Sigmoid colon (tissue), 7 donors: ENCODE results near the gene GEMIN7. TPM values are rescaled to one million over a fixed set of nuclear protein-coding genes. Genes with fewer than 3 reads are reported as not detected.

ENCODE experiments used
- DNase-seq: peaks from one replicate; pipeline ENCODE4 v3.0.0-alpha.2; 2019
- H3K27ac ChIP-seq, 4 donors: fragments of 200-600 bp; sonication (generic); one replicate each; pipeline ENCODE4 v1.5.1; 2016 to 2019; ENCODE audit warnings: mild to moderate bottlenecking in 1 of 4
- H3K27me3 ChIP-seq, 3 donors: fragments of 200-600 bp; sonication (generic); one replicate each; pipeline ENCODE4 v1.5.1; 2019; ENCODE audit warnings: mild to moderate bottlenecking in 1 of 3
- H3K36me3 ChIP-seq, 4 donors: fragments of 200-600 bp; sonication (generic); one replicate each; pipeline ENCODE4 v1.5.1; 2016 to 2019
- H3K4me1 ChIP-seq, 4 donors: fragments of 200-600 bp; sonication (generic); one replicate each; pipeline ENCODE4 v1.5.1; 2017 to 2019
- H3K4me3 ChIP-seq, 4 donors: fragments of 200-600 bp; sonication (generic); one replicate each; pipeline ENCODE4 v1.5.1; 2017 to 2019; ENCODE audit warnings: mild to moderate bottlenecking in 2 of 4, moderate library complexity in 1 of 4
- H3K9me3 ChIP-seq, 4 donors: fragments of 200-600 bp in 3 of 4; sonication (generic) in 3 of 4; one replicate each; pipeline versions ENCODE4 v1.5.1 to v1.6.1; 2013 to 2019
- EP300 ChIP-seq, 4 donors: sonication (generic); formaldehyde crosslinking; IDR thresholded peaks; one replicate each; pipeline ENCODE4 v1.6.1; 2017; ENCODE audit warnings: antibody characterized with exemption in 4 of 4
- POLR2A ChIP-seq, 2 donors: fragments of 450-650 bp; IDR thresholded peaks; one replicate each; pipeline ENCODE4 v1.6.1; 2016; ENCODE audit warnings: antibody characterized with exemption in 2 of 2, mild to moderate bottlenecking in 2 of 2, moderate library complexity in 2 of 2
- POLR2AphosphoS5 ChIP-seq, 4 donors: sonication (generic); formaldehyde crosslinking; IDR thresholded peaks; one replicate each; pipeline ENCODE4 v1.6.1; 2017; ENCODE audit warnings: antibody characterized with exemption in 4 of 4
- WGBS, 2 donors: extraction: QIAGEN DNeasy Blood & Tissue Kit; methylation state at CpG; one replicate each; pipeline ENCODE4 v1.1.7; 2013; 5-methylcytosine and 5-hydroxymethylcytosine counted together
- intact Hi-C: fragments of 100-400 bp; cut with DNase I; formaldehyde crosslinking; loops from one replicate; pipeline ENCODE4 v1.15.1; 2023
- polyA plus RNA-seq, 3 donors: library from polyadenylated mRNA; stranded (reverse); fragments of 200-250 nt; gene quantifications; one replicate each; pipeline ENCODE4 v1.2.3, GENCODE V29; 2013
- total RNA-seq, 4 donors: library from RNA; depleted of rRNA; stranded (reverse); fragments of >200 nt; gene quantifications; one replicate each; pipeline ENCODE4 v1.1.0, GENCODE V29; 2016
- TF ChIP-seq, protein P1 (sequence below), 4 experiments: fragments of 450-650 bp in 3 of 4; fragments of 200-600 bp in 1 of 4; IDR thresholded peaks; one replicate each; pipeline ENCODE4 v1.5.1; 2016 to 2019; ENCODE audit warnings: antibody characterized with exemption in 4 of 4, mild to moderate bottlenecking in 3 of 4, moderate library complexity in 2 of 4
- donor health status: healthy with polysubstance abuse.
- donor health status: Bipolar disorder and iron deficiency.
- donor health status: healthy.

Gene GEMIN7
- total and polyA plus RNA-seq, 7 donors: 10.3 to 31.2 (median 18.2) TPM

GRCh38 chr19:45078390-45079062 lies 534 bp upstream of the GEMIN7 start:
- peak overlapping the region; percentile 73 to 80 (median 78) for H3K27ac ChIP-seq

DNA sequence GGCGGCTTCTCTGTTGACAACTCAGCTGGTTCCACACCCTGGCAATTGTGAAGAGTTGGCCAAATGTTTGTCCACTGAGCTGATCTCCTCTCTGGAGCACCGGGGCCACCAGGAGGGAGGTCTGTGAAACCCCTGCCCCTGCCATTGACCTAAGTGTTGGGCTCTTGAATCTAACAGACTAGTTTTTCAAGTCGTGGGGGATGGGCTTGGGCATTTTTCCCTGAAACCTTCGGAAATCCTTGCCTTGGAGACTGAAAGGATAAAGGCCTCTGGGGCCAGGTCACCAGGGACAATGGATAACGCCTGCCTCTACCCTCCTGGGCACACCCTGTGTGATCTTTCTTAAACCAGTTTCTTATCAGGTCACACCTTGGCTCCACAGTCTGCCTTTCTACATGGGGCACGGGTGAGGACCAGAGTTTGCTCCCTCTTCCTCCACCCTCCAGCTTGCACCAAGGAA lies 881 bp downstream of the GEMIN7 start:
- peak overlapping the region; percentile 71 to 91 (median 86) for H3K4me3 ChIP-seq
- 4 to 9% methylated on average over 6 of the region's 6 CpGs for WGBS, 2 donors
- H3K27ac ChIP-seq: peak overlapping the region in 3 of 4 donors; percentile 77 to 80 (median 80)
- peaks cover 0 to 22% (median 3%) of the 10 kb centered on the region in 4 donors for H3K36me3 ChIP-seq
- DNase-seq: no peak
- H3K4me1 ChIP-seq: peaks cover 0 to 40% (median 35%) of the 10 kb centered on the region in 4 donors
- no peaks in the 10 kb centered on the region for H3K9me3 ChIP-seq
- no peaks in the 10 kb centered on the region for H3K27me3 ChIP-seq
- intact Hi-C loops: loop anchor here (5.0 kb wide), 2 partner anchors 43 to 167 kb away; partner anchors contain the start of genes CLASRP and EXOC3L2
- TF ChIP-seq POLR2AphosphoS5 (IDR thresholded peaks at IDR 0.05): no peak
- TF ChIP-seq, protein P1, sequence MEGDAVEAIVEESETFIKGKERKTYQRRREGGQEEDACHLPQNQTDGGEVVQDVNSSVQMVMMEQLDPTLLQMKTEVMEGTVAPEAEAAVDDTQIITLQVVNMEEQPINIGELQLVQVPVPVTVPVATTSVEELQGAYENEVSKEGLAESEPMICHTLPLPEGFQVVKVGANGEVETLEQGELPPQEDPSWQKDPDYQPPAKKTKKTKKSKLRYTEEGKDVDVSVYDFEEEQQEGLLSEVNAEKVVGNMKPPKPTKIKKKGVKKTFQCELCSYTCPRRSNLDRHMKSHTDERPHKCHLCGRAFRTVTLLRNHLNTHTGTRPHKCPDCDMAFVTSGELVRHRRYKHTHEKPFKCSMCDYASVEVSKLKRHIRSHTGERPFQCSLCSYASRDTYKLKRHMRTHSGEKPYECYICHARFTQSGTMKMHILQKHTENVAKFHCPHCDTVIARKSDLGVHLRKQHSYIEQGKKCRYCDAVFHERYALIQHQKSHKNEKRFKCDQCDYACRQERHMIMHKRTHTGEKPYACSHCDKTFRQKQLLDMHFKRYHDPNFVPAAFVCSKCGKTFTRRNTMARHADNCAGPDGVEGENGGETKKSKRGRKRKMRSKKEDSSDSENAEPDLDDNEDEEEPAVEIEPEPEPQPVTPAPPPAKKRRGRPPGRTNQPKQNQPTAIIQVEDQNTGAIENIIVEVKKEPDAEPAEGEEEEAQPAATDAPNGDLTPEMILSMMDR (IDR thresholded peaks at IDR 0.05): no peak
- TF ChIP-seq EP300 (IDR thresholded peaks at IDR 0.05): no peak
- TF ChIP-seq POLR2A (IDR thresholded peaks at IDR 0.05): no peak

More at GRCh38 chr19:45078390-45079062, 534 bp upstream of the GEMIN7 start:
- intact Hi-C loops: loop anchor here (5.0 kb wide), 2 partner anchors 41 to 169 kb away; partner anchors contain the start of genes CLASRP and EXOC3L2
- no peaks in the 10 kb centered on the region for H3K27me3 ChIP-seq
- no peaks in the 10 kb centered on the region for H3K9me3 ChIP-seq
- H3K4me1 ChIP-seq: peaks cover 0 to 41% (median 35%) of the 10 kb centered on the region in 4 donors
- WGBS, 2 donors: 59 to 62% methylated on average over 10 of the region's 10 CpGs
- peaks cover 0 to 15% (median 3%) of the 10 kb centered on the region in 4 donors for H3K36me3 ChIP-seq
- no peak for DNase-seq
- peak overlapping the region; percentile 71 to 91 (median 86) for H3K4me3 ChIP-seq
- TF ChIP-seq EP300 (IDR thresholded peaks at IDR 0.05) (no peak), POLR2A (IDR thresholded peaks at IDR 0.05) (no peak), POLR2AphosphoS5 (IDR thresholded peaks at IDR 0.05) (no peak)

GRCh38 chr19:45082170-45082569 lies 3.1 kb downstream of the GEMIN7 start:
- H3K27me3 ChIP-seq: no peaks in the 10 kb centered on the region
- intact Hi-C loops: no loop called here
- no peaks in the 10 kb centered on the region for H3K9me3 ChIP-seq
- H3K4me3 ChIP-seq: no peak overlapping the region
- DNase-seq: no peak
- H3K36me3 ChIP-seq: peaks cover 0 to 22% (median 5%) of the 10 kb centered on the region in 4 donors
- peaks cover 0 to 22% (median 14%) of the 10 kb centered on the region in 4 donors for H3K4me1 ChIP-seq
- WGBS, 2 donors: 94 to 95% methylated on average over 5 of the region's 5 CpGs
- TF ChIP-seq EP300 (IDR thresholded peaks at IDR 0.05) (no peak), POLR2A (IDR thresholded peaks at IDR 0.05) (no peak), POLR2AphosphoS5 (IDR thresholded peaks at IDR 0.05) (no peak)
- TF ChIP-seq, protein P1 (IDR thresholded peaks at IDR 0.05): no peak
- H3K27ac ChIP-seq: no peak overlapping the region

DNA sequence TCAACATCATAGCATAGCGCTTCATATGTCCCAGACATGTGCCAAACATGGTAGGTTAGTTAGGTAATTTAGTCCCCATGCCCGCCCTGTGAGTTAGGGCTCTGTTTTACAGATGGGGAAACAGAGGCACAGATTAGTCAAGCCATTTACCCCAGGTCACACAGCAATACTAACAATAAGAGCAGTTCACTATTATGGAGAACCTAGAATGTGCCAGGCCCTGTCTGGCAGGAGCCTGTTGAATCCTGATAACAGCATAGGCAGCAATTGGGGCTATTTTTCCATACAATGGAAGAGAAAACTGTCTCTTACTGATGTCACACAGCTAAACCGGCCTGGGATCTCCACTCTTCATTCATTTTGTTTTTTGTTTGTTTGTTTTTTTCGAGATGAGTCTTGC lies 7.4 kb downstream of the GEMIN7 start:
- peaks cover 0 to 11% (median 9%) of the 10 kb centered on the region in 4 donors for H3K4me1 ChIP-seq

DNA sequence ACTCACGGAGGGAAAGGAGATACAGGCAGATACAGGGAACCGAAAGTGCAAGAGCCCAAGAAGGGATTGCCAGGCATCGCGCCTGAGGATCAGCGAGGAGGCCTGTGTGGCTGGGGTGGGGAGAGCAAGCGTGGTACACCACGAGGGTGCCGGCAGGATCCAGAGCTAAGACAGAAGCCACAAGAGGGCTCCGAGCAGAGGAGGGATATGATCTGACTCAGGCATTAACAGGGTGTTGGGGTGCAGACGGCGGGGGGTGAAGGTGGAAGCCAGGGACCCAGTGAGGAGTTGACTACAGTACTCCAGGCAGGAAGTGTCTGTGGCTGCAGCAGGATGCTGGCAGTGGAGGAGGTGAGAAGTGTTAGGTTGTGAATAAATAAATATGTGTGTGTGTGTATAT lies 8.5 kb downstream of the GEMIN7 start:
- peaks cover 0 to 18% (median 13%) of the 10 kb centered on the region in 4 donors for H3K4me1 ChIP-seq
- no peak for DNase-seq
- no peak overlapping the region for H3K4me3 ChIP-seq
- H3K27ac ChIP-seq: no peak overlapping the region
- intact Hi-C loops: no loop called here
- TF ChIP-seq POLR2AphosphoS5 (IDR thresholded peaks at IDR 0.05) (no peak), EP300 (IDR thresholded peaks at IDR 0.05) (no peak), POLR2A (IDR thresholded peaks at IDR 0.05) (no peak)
- TF ChIP-seq, protein P1 (IDR thresholded peaks at IDR 0.05): no peak
- H3K27me3 ChIP-seq: no peaks in the 10 kb centered on the region
- H3K9me3 ChIP-seq: no peaks in the 10 kb centered on the region
- 51 to 82% methylated on average over 11 of the region's 11 CpGs for WGBS, 2 donors
- peaks cover 0 to 24% (median 6%) of the 10 kb centered on the region in 4 donors for H3K36me3 ChIP-seq

More for the DNA sequence above, 7.4 kb downstream of the GEMIN7 start:
- 96 to 97% methylated on average over 4 of the region's 4 CpGs for WGBS, 2 donors
- Histone ChIP-seq H3K36me3 (peaks cover 0 to 35% (median 9%) of the 10 kb centered on the region in 4 donors), H3K27ac (no peak overlapping the region), H3K27me3 (no peaks in the 10 kb centered on the region), H3K9me3 (no peaks in the 10 kb centered on the region), H3K4me3 (no peak overlapping the region)
- no peak for DNase-seq
- intact Hi-C loops: no loop called here
- TF ChIP-seq EP300 (IDR thresholded peaks at IDR 0.05) (no peak), POLR2AphosphoS5 (IDR thresholded peaks at IDR 0.05) (no peak), POLR2A (IDR thresholded peaks at IDR 0.05) (no peak)
- TF ChIP-seq, protein P1 (IDR thresholded peaks at IDR 0.05): no peak
